Measurements from ENCODE around the gene EIF2B2. TPM values are rescaled to one million over a fixed set of nuclear protein-coding genes. Genes with fewer than 3 reads are reported as not detected.

EIF2B2 gene
- total and polyA plus RNA-seq, 10 of the 15 experiments (the other 5 are each of a cell fraction or from before 2014, with no cell fraction given): 17.4 to 168 (median 65.5) TPM

GRCh38 chr14:74981462-74981782 lies 21.3 kb upstream of the EIF2B2 start:
- in situ Hi-C loops (cut with MboI): no loop called here
- intact Hi-C loops (cut with micrococcal nuclease; ENCODE audit: unreplicated experiment): no loop called here
- Histone ChIP-seq H3K4me1 (ENCODE audit: control insufficient read depth, insufficient read depth, low read length) (peaks cover 5% of the 10 kb centered on the region; the same call in 1 of the 2 replicates), H3K36me3 (ENCODE audit: control insufficient read depth in 2 of 2, insufficient read depth in 2 of 2, low read length in 1 of 2) (no peaks in the 10 kb centered on the region), H3K9me3 (replicated peaks; ENCODE audit: control insufficient read depth, insufficient read depth, low read length) (no peaks in the 10 kb centered on the region), H3K27ac (ENCODE audit: control insufficient read depth, insufficient read depth) (no peak overlapping the region), H3K27me3 (replicated peaks in 1 of 2; ENCODE audit: control insufficient read depth in 2 of 2, insufficient read depth in 2 of 2, low read length in 1 of 2) (no peaks in the 10 kb centered on the region), H2AFZ (ENCODE audit: control insufficient read depth, low read depth, low read length) (no peak overlapping the region), H3K9ac (ENCODE audit: control insufficient read depth, insufficient read depth, low read length) (no peak overlapping the region), H3K4me2 (ENCODE audit: control insufficient read depth, insufficient read depth) (no peak overlapping the region), H4K20me1 (ENCODE audit: control insufficient read depth, insufficient read depth) (no peaks in the 10 kb centered on the region), H3K79me2 (ENCODE audit: control insufficient read depth, insufficient read depth, low read length) (no peaks in the 10 kb centered on the region), H3K4me3 (no peak overlapping the region)
- ChIA-PET SMC1A (ENCODE audit: uncharacterized antibody, unreplicated experiment) (interaction anchor here (0.6 kb wide), 1 partner anchor 107 kb away, joined by 3 read pairs; no protein-coding TSS in a partner anchor), POLR2A (no interaction called here), RAD21 (ENCODE audit: unreplicated experiment) (no interaction called here), CTCF (interaction anchor here (0.6 to 1.1 kb wide), 2 partner anchors 40 to 657 kb away, joined by 3 to 4 read pairs; no protein-coding TSS in a partner anchor)
- no peak for FAIRE-seq
- BruUV-seq (replicated peaks): no TSS peak
- 68% methylated on average over 9 of the region's 9 CpGs for WGBS (ENCODE audit: insufficient coverage, insufficient replicate concordance, low lambda C conversion rate, missing lambda C conversion rate)
- ATAC-seq: no peak
- no peak for DNase-seq (ENCODE audit: low read depth, low spot score)
- no peak for TF ChIP-seq EED (IDR thresholded peaks at IDR 0.05; ENCODE audit: low read depth)
- no peak for TF ChIP-seq ZNF622 (IDR thresholded peaks at IDR 0.05)
- no peak for TF ChIP-seq MEF2A (IDR thresholded peaks at IDR 0.05; ENCODE audit: insufficient read depth, low read depth, low read length)
- TF ChIP-seq RAD21 (IDR thresholded peaks at IDR 0.05; ENCODE audit: insufficient read depth, low read depth, low read length): no peak
- TF ChIP-seq KAT2A (conservative IDR thresholded peaks at IDR 0.05; ENCODE audit: control insufficient read depth, low read depth, low read length): no peak
- no peak for TF ChIP-seq CBX3 (IDR thresholded peaks at IDR 0.05; ENCODE audit: borderline replicate concordance, low read depth)
- no peak for TF ChIP-seq CUX1 (IDR thresholded peaks at IDR 0.05; ENCODE audit: insufficient replicate concordance, low read depth, low read length)
- no peak for TF ChIP-seq MLLT1 (IDR thresholded peaks at IDR 0.05)
- no peak for TF ChIP-seq SMARCA5 (IDR thresholded peaks at IDR 0.05)
- no peak for TF ChIP-seq YY1 (IDR thresholded peaks at IDR 0.05; ENCODE audit: low read depth, low read length)
- no peak for TF ChIP-seq CHD4 (IDR thresholded peaks at IDR 0.05)
- no peak for TF ChIP-seq IKZF1 (conservative IDR thresholded peaks at IDR 0.05)
- no peak for TF ChIP-seq EZH2 (IDR thresholded peaks at IDR 0.05; ENCODE audit: borderline replicate concordance, control insufficient read depth, low read depth, low read length)
- no peak for TF ChIP-seq SUPT20H (IDR thresholded peaks at IDR 0.05; ENCODE audit: borderline replicate concordance, control insufficient read depth, low read depth, low read length)
- no peak for TF ChIP-seq ZNF217 (IDR thresholded peaks at IDR 0.05)
- TF ChIP-seq SP1 (IDR thresholded peaks at IDR 0.05; ENCODE audit: low read depth, low read length): no peak
- TF ChIP-seq TCF7 (IDR thresholded peaks at IDR 0.05; ENCODE audit: borderline replicate concordance): no peak

Measured in GM12878 (cell line).